GM19043 (cell line): Measurements from ENCODE around the gene STAU1.
"Not testable (repeated sequence)": the region's sequence is repeated elsewhere in the genome, so short reads cannot be mapped to it uniquely, and the experiment has no call there.

Experiments used
- ATAC-seq: cut with Tn5 transposase; IDR thresholded peaks from one replicate; pipeline ENCODE4 v1.9.1; 2021; ENCODE audit warnings: low read depth; ENCODE audit not compliant: unreplicated experiment

Gene STAU1

GRCh38 chr20:49134797-49135196 is 53.3 kb downstream of the STAU1 start:
- not testable (repeated sequence) for ATAC-seq

- ATAC-seq: no peak
Measured at GRCh38 chr20:49133571-49133970, 54.6 kb downstream of the STAU1 start.

- ATAC-seq: no peak
Measured at GRCh38 chr20:49132995-49133478, 55.1 kb downstream of the STAU1 start.

- no peak for ATAC-seq
Measured at GRCh38 chr20:49123982-49124381, 64.2 kb downstream of the STAU1 start.

- no peak for ATAC-seq
Measured at GRCh38 chr20:49122920-49123319, 65.2 kb downstream of the STAU1 start.

GRCh38 chr20:49119988-49120387 is 68.1 kb downstream of the STAU1 start:
- ATAC-seq: no peak

- no peak for ATAC-seq
Measured at GRCh38 chr20:49118307-49118706, 69.8 kb downstream of the STAU1 start.

- no peak for ATAC-seq
Measured at GRCh38 chr20:49115564-49115963, 72.6 kb downstream of the STAU1 start.

- ATAC-seq: no peak
Measured at GRCh38 chr20:49112596-49113274, 75.4 kb downstream of the STAU1 start.

- no peak for ATAC-seq
Measured at GRCh38 chr20:49110767-49111694, 77.1 kb downstream of the STAU1 start.

GRCh38 chr20:49106328-49106727 is 81.8 kb downstream of the STAU1 start:
- ATAC-seq: no peak

GRCh38 chr20:49104979-49105547 is 83.1 kb downstream of the STAU1 start:
- not testable (repeated sequence) for ATAC-seq

- no peak for ATAC-seq
Measured at GRCh38 chr20:49104365-49104648, 83.8 kb downstream of the STAU1 start.

GRCh38 chr20:49103647-49104364 is 84.3 kb downstream of the STAU1 start:
- ATAC-seq: no peak

- no peak for ATAC-seq
Measured at GRCh38 chr20:49103019-49103418, 85.1 kb downstream of the STAU1 start.

GRCh38 chr20:49100972-49101371 is 87.2 kb downstream of the STAU1 start:
- no peak for ATAC-seq

GRCh38 chr20:49100292-49100691 is 87.8 kb downstream of the STAU1 start:
- not testable (repeated sequence) for ATAC-seq

GRCh38 chr20:49099011-49099410 is 89.1 kb downstream of the STAU1 start:
- ATAC-seq: no peak

GRCh38 chr20:49098136-49098535 is 90.0 kb downstream of the STAU1 start:
- ATAC-seq: no peak

GRCh38 chr20:49097159-49097558 is 91.0 kb downstream of the STAU1 start:
- no peak for ATAC-seq

- ATAC-seq: no peak
Measured at GRCh38 chr20:49096203-49096730, 91.9 kb downstream of the STAU1 start.
